GM23338 (cell line): ENCODE results near the gene ATAD5. TPM values are rescaled to one million over a fixed set of nuclear protein-coding genes. Genes with fewer than 3 reads are reported as not detected.

Experiments used
- polyA plus RNA-seq: library from polyadenylated mRNA; unstranded; fragments of >200 nt; fragmentation: Nextera tagmentation; extraction: Ambion mirVana; gene quantifications from 2 replicates; pipeline ENCODE4 v1.2.1, GENCODE V29; 2016
- small RNA-seq: library from RNA; depleted of rRNA; stranded (forward); fragments of <200 nt; gene quantifications from one replicate; pipeline ENCODE3, GENCODE V24; 2014; ENCODE audit warnings: low replicate concordance
- total RNA-seq: library from RNA; depleted of rRNA; stranded (reverse); fragments of >200 nt; shearing (Covaris generic); gene quantifications from 2 replicates; pipeline ENCODE4 v1.2.3, GENCODE V29; 2014; rRNA removed

Gene ATAD5
- total and polyA plus RNA-seq, 2 experiments from 2014 or later = 24.2 to 30.9 TPM

Small RNA genes within 50 kb of the gene (small RNA-seq; reads per million reads assigned to genes)
- gene RNU6-298P = not detected

Other genes with a start within 250 kb of the ATAD5 start
- 24.2 and 25.1 TPM in 2 replicates for gene CRLF3, start 7.3 kb upstream of the ATAD5 start, total RNA-seq
- 28.6 and 31.7 TPM in 2 replicates for gene CRLF3, start 7.3 kb upstream of the ATAD5 start, polyA plus RNA-seq
- 10.9 and 15.9 TPM in 2 replicates for gene TEFM, start 74.3 kb downstream of the ATAD5 start, total RNA-seq
- 29.4 and 33.3 TPM in 2 replicates for gene TEFM, start 74.3 kb downstream of the ATAD5 start, polyA plus RNA-seq
- gene ADAP2, start 90.0 kb downstream of the ATAD5 start, total RNA-seq = 0.94 and 2.9 TPM in 2 replicates
- gene ADAP2, start 90.0 kb downstream of the ATAD5 start, polyA plus RNA-seq = 0.80 and 0.94 TPM in 2 replicates
- 3.7 and 9.4 TPM in 2 replicates for gene RNF135, start 139.1 kb downstream of the ATAD5 start, total RNA-seq
- 6.8 and 9.8 TPM in 2 replicates for gene RNF135, start 139.1 kb downstream of the ATAD5 start, polyA plus RNA-seq